B cell (primary cell): ENCODE data around the gene FIBP. TPM values are rescaled to one million over a fixed set of nuclear protein-coding genes. Genes with fewer than 3 reads are reported as not detected.

Source experiments
- ATAC-seq: fragments of 200-7000 bp; cut with Tn5 transposase; one replicate; pipeline ENCODE4 v1.10.0; 2021; ENCODE audit warnings: low read depth, mild to moderate bottlenecking, moderate number of reproducible peaks, moderate library complexity
- CTCF ChIA-PET: fragments of 350-600 bp; sonication (Branson Sonifier 250); formaldehyde crosslinking; loops from one replicate; lab custom pipeline; 2021; ENCODE audit warnings: antibody characterized with exemption, inconsistent platforms; lab: Charles Lee
- POLR2A ChIA-PET: fragments of 350-600 bp; sonication (Branson Sonifier 250); formaldehyde crosslinking; loops from one replicate; lab custom pipeline; 2021; ENCODE audit warnings: antibody characterized with exemption; lab: Charles Lee
- DNase-seq: peaks from one replicate; pipeline ENCODE4 v3.0.0; 2013
- H2AFZ ChIP-seq: 2 replicates; pipeline ENCODE4 v1.6.1; 2012; ENCODE audit warnings: mild to moderate bottlenecking, low read depth, low read length; ENCODE audit not compliant: insufficient read depth, poor library complexity, severe bottlenecking
- H3K27ac ChIP-seq, 2 donors: 1 replicate in 1 of 2; 2 replicates in 1 of 2; pipeline ENCODE4 v1.5.1; 2012 to 2013; ENCODE audit warnings: low read length in 2 of 2, mild to moderate bottlenecking in 2 of 2, moderate library complexity in 1 of 2
- H3K27me3 ChIP-seq, 4 experiments: fragments of 200-600 bp in 1 of 4; sonication (generic) in 1 of 4; replicated peaks in 1 of 4; 1 replicate in 2 of 4; 2 replicates in 2 of 4; pipeline versions ENCODE4 v1.6.1 to v1.7.0; 2013 to 2016; ENCODE audit warnings: low read length in 3 of 4, mild to moderate bottlenecking in 2 of 4, mixed read lengths in 1 of 4, moderate library complexity in 1 of 4; ENCODE audit not compliant: insufficient read depth in 4 of 4, control insufficient read depth in 3 of 4; ENCODE audit errors: control extremely low read depth in 1 of 4
- H3K36me3 ChIP-seq, 2 experiments: replicated peaks in 1 of 2; 1 replicate in 1 of 2; 2 replicates in 1 of 2; pipeline versions ENCODE4 v1.6.1 to v1.7.1; 2013; ENCODE audit warnings: low read length in 1 of 2; ENCODE audit not compliant: insufficient read depth in 2 of 2, control insufficient read depth in 1 of 2; ENCODE audit errors: control extremely low read depth in 1 of 2, extremely low read depth in 1 of 2
- H3K4me1 ChIP-seq, 2 donors: fragments of 200-600 bp in 1 of 2; sonication (generic) in 1 of 2; 1 replicate in 1 of 2; 2 replicates in 1 of 2; pipeline versions ENCODE4 v1.5.1 to v1.6.1; 2013 to 2017; ENCODE audit warnings: low read length in 2 of 2; ENCODE audit not compliant: control insufficient read depth in 2 of 2, insufficient read depth in 2 of 2
- H3K4me2 ChIP-seq: replicated peaks from 2 replicates; pipeline ENCODE3; 2012; ENCODE audit warnings: mild to moderate bottlenecking, low read depth, low read length; ENCODE audit not compliant: poor library complexity, severe bottlenecking
- H3K4me3 ChIP-seq, 5 experiments: fragments of 200-600 bp in 1 of 5; sonication (generic) in 1 of 5; 1 replicate in 3 of 5; 2 replicates in 2 of 5; pipeline versions ENCODE4 v1.5.1 to v1.7.0; 2011 to 2016; ENCODE audit warnings: low read length in 4 of 5, mild to moderate bottlenecking in 4 of 5, low read depth in 2 of 5, control low read depth in 1 of 5, moderate library complexity in 1 of 5; ENCODE audit not compliant: insufficient read depth in 1 of 5; ENCODE audit errors: control extremely low read depth in 1 of 5, extremely low read depth in 1 of 5
- H3K79me2 ChIP-seq: fragments of 200-600 bp; sonication (generic); one replicate; pipeline ENCODE4 v1.6.0; 2016; ENCODE audit warnings: low read length; ENCODE audit not compliant: control insufficient read depth, insufficient read depth
- H3K9ac ChIP-seq: fragments of 200-600 bp; sonication (generic); 2 replicates; pipeline ENCODE4 v1.6.1; 2017; ENCODE audit warnings: mild to moderate bottlenecking, low read length, moderate library complexity
- H3K9me3 ChIP-seq, 3 donors: one replicate each; pipeline versions ENCODE4 v1.6.1 to v1.7.1; 2013; ENCODE audit warnings: low read length in 2 of 3; ENCODE audit not compliant: control insufficient read depth in 2 of 3, insufficient read depth in 1 of 3; ENCODE audit errors: control extremely low read depth in 1 of 3
- H4K20me1 ChIP-seq: 2 replicates; pipeline ENCODE4 v1.6.0; 2012; ENCODE audit warnings: mild to moderate bottlenecking, low read length; ENCODE audit not compliant: insufficient read depth, control insufficient read depth, poor library complexity, severe bottlenecking
- H3K27ac Mint-ChIP-seq: one replicate; pipeline ENCODE4 v1.8.0; 2021; ENCODE audit warnings: mixed read lengths
- H3K27me3 Mint-ChIP-seq: one replicate; pipeline ENCODE4 v1.8.0; 2021; ENCODE audit warnings: mixed read lengths
- H3K4me1 Mint-ChIP-seq: one replicate; pipeline ENCODE4 v1.8.0; 2021; ENCODE audit warnings: mixed read lengths
- H3K4me3 Mint-ChIP-seq: one replicate; pipeline ENCODE4 v1.8.0; 2021; ENCODE audit warnings: mixed read lengths
- H3K9me3 Mint-ChIP-seq: one replicate; pipeline ENCODE4 v1.8.0; 2022; ENCODE audit warnings: mixed read lengths; ENCODE audit not compliant: insufficient read depth
- EZH2 ChIP-seq: IDR thresholded peaks from 2 replicates; pipeline ENCODE4 v1.6.1; 2012; ENCODE audit warnings: borderline replicate concordance, low read depth, mild to moderate bottlenecking, moderate library complexity, low read length; ENCODE audit not compliant: insufficient read depth, poor library complexity, severe bottlenecking
- WGBS: methylation state at CpG from one replicate; pipeline ENCODE4 v1.1.5; 2013; ENCODE audit warnings: missing lambda C conversion rate; ENCODE audit not compliant: insufficient coverage; 5-methylcytosine and 5-hydroxymethylcytosine counted together
- intact Hi-C: fragments of 100-400 bp; cut with micrococcal nuclease; formaldehyde crosslinking; loops from one replicate; pipeline ENCODE4 v1.10.0; 2022
- polyA plus RNA-seq: library from polyadenylated mRNA; depleted of rRNA; stranded (reverse); fragments of >200 nt; gene quantifications from 2 replicates; pipeline ENCODE4 v1.2.3, GENCODE V29; 2012
- total RNA-seq, 2 donors: library from RNA; stranded (reverse); fragments of 120-200 nt in 1 of 2; gene quantifications; 1 replicate in 1 of 2; 2 replicates in 1 of 2; pipeline versions ENCODE4 v1.2.3 to v1.2.4, GENCODE V29; 2013 to 2022
- TF ChIP-seq, protein P1 (sequence below): fragments of 200-600 bp; IDR thresholded peaks from one replicate; pipeline ENCODE4 v1.8.0; 2022; ENCODE audit warnings: antibody characterized with exemption, mild to moderate bottlenecking

The FIBP gene
- total and polyA plus RNA-seq, 2 donors (not counting 1 experiment from before 2014, with no cell fraction given) = 63.4 to 128 TPM

DNA sequence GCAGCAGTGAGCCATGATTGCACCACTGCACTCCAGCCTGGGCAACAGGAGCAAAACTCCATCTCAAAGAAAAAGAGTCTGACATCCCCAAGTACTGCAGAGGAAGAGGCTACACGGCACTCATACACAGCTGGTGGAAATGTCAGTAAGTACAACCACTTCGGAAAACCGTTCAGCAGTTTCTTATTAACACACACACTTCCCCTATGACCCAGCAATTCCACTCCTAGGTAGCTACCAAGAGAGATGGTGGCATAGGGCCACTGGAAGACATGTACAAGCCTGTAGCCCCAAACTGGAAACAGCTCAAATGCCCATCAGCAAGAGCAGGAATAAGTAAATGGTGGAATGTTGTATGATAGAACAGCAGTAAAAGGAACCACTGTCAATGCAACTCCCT is 34.3 kb upstream of the FIBP start:
- ATAC-seq (no peak), DNase-seq (no peak)
- TF ChIP-seq, protein P1, sequence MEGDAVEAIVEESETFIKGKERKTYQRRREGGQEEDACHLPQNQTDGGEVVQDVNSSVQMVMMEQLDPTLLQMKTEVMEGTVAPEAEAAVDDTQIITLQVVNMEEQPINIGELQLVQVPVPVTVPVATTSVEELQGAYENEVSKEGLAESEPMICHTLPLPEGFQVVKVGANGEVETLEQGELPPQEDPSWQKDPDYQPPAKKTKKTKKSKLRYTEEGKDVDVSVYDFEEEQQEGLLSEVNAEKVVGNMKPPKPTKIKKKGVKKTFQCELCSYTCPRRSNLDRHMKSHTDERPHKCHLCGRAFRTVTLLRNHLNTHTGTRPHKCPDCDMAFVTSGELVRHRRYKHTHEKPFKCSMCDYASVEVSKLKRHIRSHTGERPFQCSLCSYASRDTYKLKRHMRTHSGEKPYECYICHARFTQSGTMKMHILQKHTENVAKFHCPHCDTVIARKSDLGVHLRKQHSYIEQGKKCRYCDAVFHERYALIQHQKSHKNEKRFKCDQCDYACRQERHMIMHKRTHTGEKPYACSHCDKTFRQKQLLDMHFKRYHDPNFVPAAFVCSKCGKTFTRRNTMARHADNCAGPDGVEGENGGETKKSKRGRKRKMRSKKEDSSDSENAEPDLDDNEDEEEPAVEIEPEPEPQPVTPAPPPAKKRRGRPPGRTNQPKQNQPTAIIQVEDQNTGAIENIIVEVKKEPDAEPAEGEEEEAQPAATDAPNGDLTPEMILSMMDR = no peak
- no peak for TF ChIP-seq EZH2
- Histone ChIP-seq H2AFZ (no peak overlapping the region), H3K36me3 (peaks cover 6 to 20% of the 10 kb centered on the region in 2 experiments), H3K79me2 (peaks cover 28% of the 10 kb centered on the region), H3K9ac (no peak overlapping the region), H4K20me1 (peaks cover 4% of the 10 kb centered on the region), H3K27ac (no peak overlapping the region), H3K4me1 (peaks cover 21 to 27% of the 10 kb centered on the region in 2 donors), H3K4me3 (no peak overlapping the region), H3K4me2 (no peak overlapping the region), H3K9me3 (no peaks in the 10 kb centered on the region), H3K27me3 (no peaks in the 10 kb centered on the region)
- Mint-ChIP-seq H3K9me3 (no peaks in the 10 kb centered on the region), H3K4me1 (peaks cover 25% of the 10 kb centered on the region), H3K27ac (no peak overlapping the region), H3K27me3 (no peaks in the 10 kb centered on the region), H3K4me3 (no peak overlapping the region)
- intact Hi-C loops = no loop called here
- no CpG with 5 or more reads among the region's 3 CpGs for WGBS
- ChIA-PET CTCF (interaction anchor here (2.1 to 3.0 kb wide), 3 partner anchors 9 to 38 kb away, joined by 4 to 10 read pairs (median 8); partner anchors contain the start of gene FIBP), POLR2A (interaction anchor here (0.5 to 0.6 kb wide), 3 partner anchors 45 to 260 kb away, joined by 3 to 7 read pairs (median 4); partner anchors contain the start of gene RELA)

DNA sequence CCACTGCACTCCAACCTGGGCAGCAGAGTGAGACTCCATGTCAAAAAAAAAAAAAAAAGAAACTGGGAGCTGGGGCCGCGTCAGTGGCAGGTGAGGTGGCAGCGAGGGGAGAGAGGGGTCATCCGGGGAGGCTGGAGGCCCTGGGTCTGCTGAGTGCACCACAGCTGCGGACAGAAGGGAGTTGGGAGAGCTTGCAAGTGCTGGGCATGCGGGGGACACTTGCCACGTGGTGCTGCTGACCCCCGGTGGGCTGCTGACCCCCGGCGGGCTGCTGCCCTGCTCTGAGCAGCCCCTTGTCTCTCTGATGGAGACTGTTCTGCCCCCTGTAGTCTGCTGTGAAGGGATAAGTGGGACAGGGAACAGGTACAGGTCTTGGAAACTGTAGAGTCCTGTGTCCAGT is 33.6 kb upstream of the FIBP start:
- H3K27me3 ChIP-seq = no peaks in the 10 kb centered on the region
- H3K4me1 Mint-ChIP-seq = peaks cover 24% of the 10 kb centered on the region
- DNase-seq (no peak), ATAC-seq (no peak)
- whole genome bisulfite sequencing = 99% methylated on average over 10 of the region's 10 CpGs
- H3K4me1 ChIP-seq = peaks cover 19 to 28% of the 10 kb centered on the region in 2 donors
- H3K27me3 Mint-ChIP-seq = no peaks in the 10 kb centered on the region
- ChIA-PET POLR2A (interaction anchor here (0.5 to 0.9 kb wide), 3 partner anchors 34 to 201 kb away, joined by 4 to 10 read pairs (median 7); partner anchors contain the start of gene FIBP), CTCF (interaction anchor here (2.1 to 3.0 kb wide), 3 partner anchors 10 to 37 kb away, joined by 4 to 10 read pairs (median 8); partner anchors contain the start of gene FIBP)
- intact Hi-C loops = no loop called here
- no peaks in the 10 kb centered on the region for H3K9me3 Mint-ChIP-seq
- peaks cover 35% of the 10 kb centered on the region for H3K79me2 ChIP-seq
- peaks cover 6 to 20% of the 10 kb centered on the region in 2 experiments for H3K36me3 ChIP-seq
- peaks cover 4% of the 10 kb centered on the region for H4K20me1 ChIP-seq
- no peak overlapping the region for H3K27ac ChIP-seq
- H3K4me3 ChIP-seq = no peak overlapping the region
- H3K9ac ChIP-seq = no peak overlapping the region
- no peak overlapping the region for H3K4me2 ChIP-seq
- TF ChIP-seq EZH2 = no peak
- TF ChIP-seq, protein P1 = no peak
- no peak overlapping the region for H3K27ac Mint-ChIP-seq
- no peaks in the 10 kb centered on the region for H3K9me3 ChIP-seq
- no peak overlapping the region for H2AFZ ChIP-seq
- H3K4me3 Mint-ChIP-seq = peak overlapping the region; percentile 17
